H9 (cell line): ENCODE results near the gene ITPR1. TPM values are rescaled to one million over a fixed set of nuclear protein-coding genes. Genes with fewer than 3 reads are reported as not detected.

Experiments
- DNase-seq: peaks from one replicate; pipeline ENCODE4 v3.0.0-alpha.2; 2017
- H2AFZ ChIP-seq: one replicate; pipeline ENCODE4 v1.6.1; 2013; ENCODE audit warnings: mild to moderate bottlenecking, low read length, control low read depth, moderate library complexity
- H2AK5ac ChIP-seq: 2 replicates; pipeline ENCODE4 v1.6.1; 2013; ENCODE audit warnings: low read length, control low read depth, mixed read lengths; ENCODE audit not compliant: insufficient read length
- H2BK120ac ChIP-seq: one replicate; pipeline ENCODE4 v1.6.1; 2013; ENCODE audit warnings: low read depth, mild to moderate bottlenecking, low read length, control low read depth, inconsistent platforms; ENCODE audit not compliant: poor library complexity, severe bottlenecking
- H2BK12ac ChIP-seq: 2 replicates; pipeline ENCODE4 v1.6.1; 2013; ENCODE audit warnings: low read length, control low read depth, mixed read lengths, low read depth; ENCODE audit not compliant: insufficient read length
- H2BK15ac ChIP-seq: 2 replicates; pipeline ENCODE4 v1.6.1; 2013; ENCODE audit warnings: low read depth, low read length, control low read depth
- H2BK20ac ChIP-seq: one replicate; pipeline ENCODE4 v1.6.1; 2013; ENCODE audit warnings: low read depth, mild to moderate bottlenecking, low read length, control low read depth, inconsistent platforms; ENCODE audit not compliant: poor library complexity, severe bottlenecking
- H2BK5ac ChIP-seq: 2 replicates; pipeline ENCODE4 v1.6.1; 2013; ENCODE audit warnings: low read length, control low read depth, mixed read lengths; ENCODE audit not compliant: insufficient read length
- H3K14ac ChIP-seq: 2 replicates; pipeline ENCODE4 v1.6.1; 2013; ENCODE audit warnings: low read length, control low read depth; ENCODE audit not compliant: insufficient read depth
- H3K18ac ChIP-seq: 2 replicates; pipeline ENCODE4 v1.6.1; 2013; ENCODE audit warnings: low read depth, mild to moderate bottlenecking, mixed read lengths, low read length, control low read depth; ENCODE audit not compliant: insufficient read length
- H3K23ac ChIP-seq: 2 replicates; pipeline ENCODE4 v1.6.1; 2013; ENCODE audit warnings: low read length, control low read depth, mixed read lengths, low read depth; ENCODE audit not compliant: insufficient read length
- H3K23me2 ChIP-seq: 2 replicates; pipeline ENCODE4 v1.6.1; 2013; ENCODE audit warnings: low read depth, mild to moderate bottlenecking, mixed read lengths, low read length, control low read depth; ENCODE audit not compliant: insufficient read length, poor library complexity, severe bottlenecking
- H3K27ac ChIP-seq: 2 replicates; pipeline ENCODE4 v1.5.1; 2013; ENCODE audit warnings: low read length, control low read depth, mixed read lengths, low read depth; ENCODE audit not compliant: insufficient read length
- H3K27me3 ChIP-seq: 2 replicates; pipeline ENCODE4 v1.6.1; 2013; ENCODE audit warnings: low read length, control low read depth, inconsistent platforms; ENCODE audit not compliant: insufficient read depth
- H3K4ac ChIP-seq: 2 replicates; pipeline ENCODE4 v1.6.1; 2013; ENCODE audit warnings: low read depth, mild to moderate bottlenecking, control low read depth, inconsistent platforms, low read length, moderate library complexity
- H3K4me1 ChIP-seq: 2 replicates; pipeline ENCODE4 v1.6.1; 2013; ENCODE audit warnings: low read length, control low read depth, inconsistent platforms; ENCODE audit not compliant: insufficient read depth
- H3K4me2 ChIP-seq: 2 replicates; pipeline ENCODE4 v1.6.1; 2013; ENCODE audit warnings: low read length, control low read depth, mixed read lengths; ENCODE audit not compliant: insufficient read length, insufficient read depth
- H3K56ac ChIP-seq: 2 replicates; pipeline ENCODE4 v1.6.1; 2013; ENCODE audit warnings: low read depth, mild to moderate bottlenecking, mixed read lengths, low read length, control low read depth; ENCODE audit not compliant: insufficient read length
- H3K79me1 ChIP-seq: 2 replicates; pipeline ENCODE4 v1.6.1; 2013; ENCODE audit warnings: low read depth, mild to moderate bottlenecking, moderate library complexity, low read length, control low read depth, inconsistent platforms; ENCODE audit not compliant: insufficient read depth, poor library complexity, severe bottlenecking
- H3K79me2 ChIP-seq: 2 replicates; pipeline ENCODE4 v1.6.1; 2013; ENCODE audit warnings: low read length, control low read depth, inconsistent platforms; ENCODE audit not compliant: insufficient read depth
- H3K9ac ChIP-seq: 2 replicates; pipeline ENCODE4 v1.6.1; 2013; ENCODE audit warnings: low read length, control low read depth, mixed read lengths; ENCODE audit not compliant: insufficient read length; ENCODE audit errors: extremely low read depth
- H3K9me3 ChIP-seq: one replicate; pipeline ENCODE4 v1.6.1; 2013; ENCODE audit warnings: low read depth, low read length, inconsistent platforms; ENCODE audit not compliant: control insufficient read depth
- H3T11ph ChIP-seq: one replicate; pipeline ENCODE4 v1.6.1; 2013; ENCODE audit warnings: mild to moderate bottlenecking, low read length, control low read depth, inconsistent platforms
- H4K20me1 ChIP-seq: one replicate; pipeline ENCODE4 v1.6.1; 2013; ENCODE audit not compliant: control insufficient read depth, insufficient read length, insufficient read depth
- H4K5ac ChIP-seq: 2 replicates; pipeline ENCODE4 v1.6.1; 2013; ENCODE audit warnings: low read depth, mild to moderate bottlenecking, mixed read lengths, low read length, control low read depth; ENCODE audit not compliant: insufficient read length
- H4K8ac ChIP-seq: replicated peaks from 2 replicates; pipeline ENCODE4 v1.6.1; 2013; ENCODE audit warnings: low read length, control low read depth, mixed read lengths, low read depth; ENCODE audit not compliant: insufficient read length
- H4K91ac ChIP-seq: 2 replicates; pipeline ENCODE4 v1.6.1; 2013; ENCODE audit warnings: low read depth, mild to moderate bottlenecking, moderate library complexity, mixed read lengths, low read length, control low read depth; ENCODE audit not compliant: insufficient read length
- H3K27ac Mint-ChIP-seq, 3 experiments: 2 replicates in 2 of 3; 3 replicates in 1 of 3; pipeline ENCODE4 v1.8.0; 2020 to 2021; ENCODE audit warnings: mixed read lengths in 3 of 3, mild to moderate bottlenecking in 1 of 3, moderate library complexity in 1 of 3
- H3K27me3 Mint-ChIP-seq: 2 replicates; pipeline ENCODE4 v1.8.0; 2021; ENCODE audit warnings: low read depth, mild to moderate bottlenecking, moderate library complexity, mixed read lengths
- H3K36me3 Mint-ChIP-seq, 3 experiments: 2 replicates in 2 of 3; 3 replicates in 1 of 3; pipeline ENCODE4 v1.8.0; 2020 to 2021; ENCODE audit warnings: low read depth in 3 of 3, mixed read lengths in 3 of 3; ENCODE audit not compliant: insufficient read depth in 1 of 3
- H3K4me1 Mint-ChIP-seq, 2 experiments: 2 replicates each; pipeline ENCODE4 v1.8.0; 2020; ENCODE audit warnings: mixed read lengths in 2 of 2
- H3K4me3 Mint-ChIP-seq, 2 experiments: 2 replicates in 1 of 2; 3 replicates in 1 of 2; pipeline ENCODE4 v1.8.0; 2020 to 2021; ENCODE audit warnings: mild to moderate bottlenecking in 2 of 2, mixed read lengths in 2 of 2, moderate library complexity in 1 of 2
- H3K9me3 Mint-ChIP-seq, 2 experiments: 2 replicates in 1 of 2; 3 replicates in 1 of 2; pipeline ENCODE4 v1.8.0; 2020; ENCODE audit warnings: mild to moderate bottlenecking in 2 of 2, mixed read lengths in 2 of 2, moderate library complexity in 1 of 2
- CTCF ChIP-seq: fragments of 200-600 bp; sonication (generic); conservative IDR thresholded peaks from 3 replicates; pipeline ENCODE4 v1.8.0; 2021; ENCODE audit warnings: antibody characterized with exemption, mild to moderate bottlenecking
- WGBS: extraction: QIAGEN DNeasy Blood & Tissue Kit; methylation state at CpG from one replicate; pipeline ENCODE4 v1.1.7; 2013; ENCODE audit warnings: missing lambda C conversion rate, low lambda C conversion rate, mixed read lengths; ENCODE audit not compliant: insufficient read length; ENCODE audit errors: extremely low coverage; 5-methylcytosine and 5-hydroxymethylcytosine counted together
- total RNA-seq: library from RNA; stranded (reverse); gene quantifications from 2 replicates; pipeline ENCODE4 v1.2.1, GENCODE V29; 2021

ITPR1 gene
- total RNA-seq, 1 experiment from 2014 or later = 4.2 TPM

DNA sequence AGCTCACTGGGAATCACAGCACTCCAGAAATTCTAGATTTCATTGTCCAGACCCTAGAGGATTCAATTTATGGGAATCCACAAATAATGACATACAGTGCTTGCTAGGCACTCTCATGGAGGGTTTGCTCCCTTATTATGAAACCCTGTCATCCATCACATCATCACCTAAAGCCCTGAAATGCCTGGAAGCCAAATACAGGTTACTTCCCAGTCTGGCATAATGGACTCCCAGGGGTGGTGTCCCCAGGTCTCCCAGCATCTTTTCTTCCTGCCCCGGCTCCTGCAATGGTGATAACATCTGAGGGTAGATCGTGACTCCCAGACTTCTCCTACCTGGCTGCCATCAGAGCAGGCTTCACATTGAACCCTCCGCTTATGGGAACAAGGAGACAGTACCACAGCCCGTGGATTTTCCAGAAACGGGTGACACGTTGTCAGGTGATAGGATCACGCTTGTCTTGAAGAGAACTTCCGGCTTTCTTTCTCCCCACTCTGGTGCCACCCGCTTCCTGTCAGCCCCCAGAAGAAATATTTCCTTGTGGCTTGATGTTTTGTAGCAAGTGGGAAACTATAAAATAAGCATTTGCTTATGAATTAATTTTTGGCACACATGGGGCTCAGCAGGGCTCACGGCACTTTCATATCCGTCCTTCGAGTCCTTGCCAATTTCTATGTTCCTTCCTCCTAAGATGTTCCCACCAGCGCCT lies 247.4 kb downstream of the ITPR1 start:
- no peak overlapping the region for H3K4me3 Mint-ChIP-seq
- no peaks in the 10 kb centered on the region for H3K79me2 ChIP-seq
- no peaks in the 10 kb centered on the region; the same call in none of the 2 replicates for H3K27me3 Mint-ChIP-seq
- no peak overlapping the region for H3K4me2 ChIP-seq
- no peak overlapping the region for H3K27ac ChIP-seq
- H3K56ac ChIP-seq = no peak overlapping the region
- H3K14ac ChIP-seq = no peak overlapping the region
- H2AFZ ChIP-seq = no peak overlapping the region
- H2BK20ac ChIP-seq = no peak overlapping the region
- no peak overlapping the region for H3K23ac ChIP-seq
- no peak overlapping the region for H2BK120ac ChIP-seq
- H3K9ac ChIP-seq = no peak overlapping the region
- WGBS = no CpG with 5 or more reads among the region's 13 CpGs
- no peaks in the 10 kb centered on the region for H3K27me3 ChIP-seq
- no peak overlapping the region for H4K5ac ChIP-seq
- H3K23me2 ChIP-seq = no peaks in the 10 kb centered on the region
- peaks cover 0 to 4% of the 10 kb centered on the region in 2 experiments; a peak in 3 of 4 replicates for H3K4me1 Mint-ChIP-seq
- no peak overlapping the region for H4K91ac ChIP-seq
- H3K9me3 ChIP-seq = no peaks in the 10 kb centered on the region
- H3K18ac ChIP-seq = no peak overlapping the region
- no peaks in the 10 kb centered on the region for H4K20me1 ChIP-seq
- H3K4ac ChIP-seq = no peak overlapping the region
- H3T11ph ChIP-seq = no peak overlapping the region
- no peak overlapping the region for H2BK12ac ChIP-seq
- H2BK5ac ChIP-seq = no peak overlapping the region
- H3K9me3 Mint-ChIP-seq = no peaks in the 10 kb centered on the region
- no peak overlapping the region for H2BK15ac ChIP-seq
- DNase-seq = no peak
- H3K79me1 ChIP-seq = no peaks in the 10 kb centered on the region
- H3K4me1 ChIP-seq = no peaks in the 10 kb centered on the region; the same call in 1 of the 2 replicates
- no peak for TF ChIP-seq CTCF
- H2AK5ac ChIP-seq = no peak overlapping the region
- H3K27ac Mint-ChIP-seq = no peak overlapping the region
- H3K36me3 Mint-ChIP-seq = peaks cover 0 to 2% (median 0%) of the 10 kb centered on the region in 3 experiments; a peak in 2 of 7 replicates
- H4K8ac ChIP-seq = no peak overlapping the region
